GM06990 (cell line): ENCODE results near the gene NLK.

ENCODE experiments used
- DNase-seq: peaks from one replicate; pipeline ENCODE4 v3.0.0-alpha.2; 2011; ENCODE audit not compliant: insufficient read length; ENCODE audit errors: extremely low read depth
- H3K27me3 ChIP-seq: replicated peaks from 2 replicates; pipeline ENCODE4 v1.6.0; 2011; ENCODE audit warnings: low read length; ENCODE audit not compliant: control insufficient read depth, insufficient read depth
- H3K36me3 ChIP-seq: 2 replicates; pipeline ENCODE4 v1.5.1; 2011; ENCODE audit warnings: low read length; ENCODE audit not compliant: control insufficient read depth, insufficient read depth
- H3K4me3 ChIP-seq: replicated peaks from 2 replicates; pipeline ENCODE4 v1.5.1; 2011; ENCODE audit warnings: low read depth, mild to moderate bottlenecking, control low read depth, low read length
- CTCF ChIP-seq: IDR thresholded peaks from 2 replicates; pipeline ENCODE4 v1.5.1; 2011; ENCODE audit warnings: low read length, control low read depth, mild to moderate bottlenecking, inconsistent platforms; ENCODE audit not compliant: insufficient read depth, poor library complexity, severe bottlenecking

Gene NLK

DNA sequence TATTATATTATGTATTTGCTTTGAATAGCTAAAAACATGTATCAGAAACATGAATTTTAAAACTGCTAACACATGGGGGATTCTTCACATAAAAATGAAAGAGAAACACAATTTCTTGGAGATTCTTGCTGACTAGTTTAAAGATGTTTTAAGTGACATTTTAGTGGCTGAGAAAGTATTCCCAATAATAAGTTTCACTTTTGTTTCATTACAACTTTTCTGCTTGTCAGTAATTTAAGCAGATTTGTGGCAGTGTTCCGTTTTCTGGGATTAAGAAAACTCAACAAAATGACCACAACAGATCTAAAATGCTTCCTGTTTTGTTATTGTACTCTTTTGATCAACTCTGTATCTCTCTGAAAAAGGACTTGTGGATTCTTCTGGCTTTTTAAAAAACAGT, 75.9 kb downstream of the NLK start:
- no peak for DNase-seq
- no peaks in the 10 kb centered on the region for H3K36me3 ChIP-seq
- TF ChIP-seq CTCF = no peak
- no peaks in the 10 kb centered on the region for H3K27me3 ChIP-seq
- no peak overlapping the region; the same call in 1 of the 2 replicates for H3K4me3 ChIP-seq

DNA sequence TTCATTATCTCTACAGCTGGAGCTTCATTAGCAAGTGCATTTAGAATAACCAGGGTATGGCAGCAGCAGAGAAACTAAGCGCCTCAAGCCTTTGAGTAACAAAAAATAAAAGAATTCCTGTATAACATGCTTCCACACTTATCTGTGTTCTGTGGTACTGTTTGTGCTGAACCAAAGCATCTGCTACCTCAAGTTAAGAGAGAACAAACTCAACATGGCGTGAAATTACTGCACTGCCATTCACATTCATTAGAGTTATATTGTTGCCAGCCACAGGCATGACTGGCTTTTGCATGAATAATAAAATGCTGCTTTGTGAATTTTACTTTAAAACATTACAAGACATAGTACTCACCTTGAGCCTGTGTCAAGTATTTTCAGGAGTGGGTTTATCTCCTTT, 76.6 kb downstream of the NLK start:
- TF ChIP-seq CTCF = no peak
- DNase-seq = no peak
- H3K36me3 ChIP-seq = no peaks in the 10 kb centered on the region
- H3K4me3 ChIP-seq = no peak overlapping the region
- H3K27me3 ChIP-seq = no peaks in the 10 kb centered on the region

- Histone ChIP-seq H3K27me3 (no peaks in the 10 kb centered on the region), H3K36me3 (no peaks in the 10 kb centered on the region; the same call in 1 of the 2 replicates), H3K4me3 (no peak overlapping the region)
- no peak for TF ChIP-seq CTCF
- no peak for DNase-seq
These were observed 77.1 kb downstream of the NLK start for GRCh38 chr17:28119560-28119959.

- Histone ChIP-seq H3K4me3 (no peak overlapping the region), H3K27me3 (no peaks in the 10 kb centered on the region), H3K36me3 (no peaks in the 10 kb centered on the region; the same call in none of the 2 replicates)
- TF ChIP-seq CTCF = no peak
- no peak for DNase-seq
These were observed 78.3 kb downstream of the NLK start for GRCh38 chr17:28120766-28121165.

GRCh38 chr17:28124962-28125361, 82.5 kb downstream of the NLK start:
- no peak for TF ChIP-seq CTCF
- H3K36me3 ChIP-seq = no peaks in the 10 kb centered on the region; the same call in none of the 2 replicates
- DNase-seq = no peak
- no peak overlapping the region for H3K4me3 ChIP-seq
- no peaks in the 10 kb centered on the region for H3K27me3 ChIP-seq
